HG02678 (cell line): ENCODE data around the gene NEAT1.
"Not testable (repeated sequence)": the region's sequence is repeated elsewhere in the genome, so short reads cannot be mapped to it uniquely, and the experiment has no call there.

ENCODE experiments used
- ATAC-seq: cut with Tn5 transposase; IDR thresholded peaks from one replicate; pipeline ENCODE4 v1.9.1; 2021; ENCODE audit warnings: mild to moderate bottlenecking, moderate library complexity; ENCODE audit not compliant: unreplicated experiment

NEAT1 gene

DNA sequence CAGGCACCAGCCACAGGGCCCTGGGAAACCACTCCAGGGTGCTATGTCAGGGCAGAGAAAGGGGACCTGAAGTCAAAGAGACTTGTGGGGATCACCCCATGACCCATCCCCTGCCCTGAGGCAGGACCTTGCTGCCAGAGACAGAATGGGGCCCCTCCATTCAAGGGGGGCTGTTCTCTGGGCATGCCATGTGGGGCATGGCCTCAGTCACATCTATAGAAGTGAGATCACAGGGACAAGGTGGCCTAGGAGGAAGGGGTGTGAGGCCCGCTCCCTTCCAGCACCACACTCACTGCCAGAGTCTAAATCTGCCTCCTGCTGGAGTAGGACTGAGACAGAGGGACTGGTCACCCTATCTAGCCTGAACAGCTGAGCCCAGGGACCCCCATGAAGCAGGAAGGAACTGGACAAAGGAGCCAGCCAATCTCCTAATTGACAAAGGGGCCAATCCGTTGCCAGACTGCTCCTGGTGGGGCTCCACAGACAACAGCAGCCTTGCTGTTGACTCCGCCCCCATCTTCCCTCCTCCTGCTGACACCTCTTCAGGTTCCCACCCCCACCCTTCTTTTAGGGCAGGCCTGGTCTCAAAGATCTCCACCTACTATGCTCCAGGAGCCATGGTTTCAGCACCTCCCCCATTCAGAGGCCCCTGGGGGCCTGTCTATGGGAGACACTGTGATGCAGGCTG is 26.0 kb downstream of the NEAT1 start:
- ATAC-seq: no peak

DNA sequence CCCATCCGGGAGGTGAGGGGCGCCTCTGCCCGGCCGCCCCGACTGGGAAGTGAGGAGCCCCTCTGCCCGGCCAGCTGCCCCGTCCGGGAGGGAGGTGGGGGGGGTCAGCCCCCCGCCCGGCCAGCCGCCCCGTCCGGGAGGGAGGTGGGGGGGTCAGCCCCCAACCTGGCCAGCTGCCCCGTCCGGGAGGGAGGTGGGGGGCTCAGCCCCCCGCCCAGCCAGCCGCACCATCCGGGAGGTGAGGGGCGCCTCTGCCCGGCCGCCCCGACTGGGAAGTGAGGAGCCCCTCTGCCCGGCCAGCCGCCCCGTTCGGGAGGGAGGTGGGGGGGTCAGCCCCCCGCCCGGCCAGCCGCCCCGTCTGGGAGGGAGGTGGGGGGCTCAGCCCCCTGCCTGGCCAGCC is 28.7 kb downstream of the NEAT1 start:
- not testable (repeated sequence) for ATAC-seq

DNA sequence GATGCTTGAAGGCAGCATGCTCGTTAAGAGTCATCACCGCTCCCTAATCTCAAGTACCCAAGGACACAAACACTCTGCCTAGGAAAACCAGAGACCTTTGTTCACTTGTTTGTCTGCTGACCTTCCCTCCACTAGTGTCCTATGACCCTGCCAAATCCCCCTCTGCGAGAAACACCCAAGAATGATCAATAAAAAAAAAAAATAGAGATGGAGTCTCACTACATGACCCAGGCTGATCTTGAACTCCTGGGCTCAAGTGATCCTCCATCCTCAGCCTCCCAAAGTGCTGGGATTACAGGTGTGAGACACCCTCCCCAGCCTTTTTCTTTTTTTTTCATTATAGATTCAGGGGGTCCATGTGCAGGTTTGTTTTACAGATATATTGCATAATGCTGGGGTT is 29.7 kb downstream of the NEAT1 start:
- not testable (repeated sequence) for ATAC-seq

DNA sequence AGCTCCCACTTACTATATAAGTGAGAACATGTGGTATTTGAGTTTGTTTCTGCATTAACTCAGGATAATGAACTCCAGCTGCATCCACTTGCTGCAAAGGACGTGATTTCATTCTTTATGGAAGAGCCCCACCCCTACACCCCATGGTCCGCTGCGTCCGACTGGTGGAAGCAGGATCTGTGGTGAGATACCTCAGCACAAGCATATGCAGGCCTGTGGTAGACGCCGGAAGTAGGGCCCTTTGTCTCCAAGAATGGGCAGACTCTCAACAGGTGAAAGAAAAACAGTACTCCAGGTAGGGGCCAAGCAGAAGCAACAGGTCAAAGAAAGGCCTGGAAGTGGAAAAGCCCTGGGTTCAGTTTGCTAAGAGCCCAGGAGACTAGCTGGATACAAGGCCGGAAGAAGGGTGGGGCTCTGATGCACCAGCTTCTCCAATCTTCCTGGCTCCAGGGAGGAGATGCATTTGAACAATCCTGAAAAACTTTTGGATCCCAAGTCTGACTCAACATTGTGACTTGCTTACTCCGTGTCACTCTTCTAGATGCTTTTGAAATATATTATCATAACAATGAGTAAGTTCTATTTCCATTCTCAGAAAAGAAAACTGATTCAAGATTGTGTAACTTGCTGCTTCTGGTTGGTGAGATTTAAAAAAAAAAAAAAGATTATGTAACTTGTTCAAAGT is 30.4 kb downstream of the NEAT1 start:
- no peak for ATAC-seq

DNA sequence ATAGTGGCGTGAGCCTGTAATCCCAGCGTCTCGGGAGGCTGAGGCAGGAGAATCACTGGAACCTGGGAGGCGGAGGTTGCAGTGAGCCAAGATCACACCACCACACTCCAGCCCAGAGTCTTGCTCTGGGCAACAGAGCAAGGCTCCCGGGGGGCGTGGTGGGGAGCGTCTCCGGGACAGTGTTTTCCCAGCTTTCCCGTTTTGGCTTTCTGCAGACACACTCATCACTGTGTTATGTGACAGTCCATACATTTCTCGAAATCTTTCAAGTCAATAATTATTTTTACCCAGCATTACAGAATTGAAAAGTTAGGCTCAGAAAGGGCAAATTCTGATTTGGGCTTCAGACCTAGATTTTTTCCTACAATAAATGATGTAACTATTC is 31.7 kb downstream of the NEAT1 start:
- ATAC-seq: no peak

DNA sequence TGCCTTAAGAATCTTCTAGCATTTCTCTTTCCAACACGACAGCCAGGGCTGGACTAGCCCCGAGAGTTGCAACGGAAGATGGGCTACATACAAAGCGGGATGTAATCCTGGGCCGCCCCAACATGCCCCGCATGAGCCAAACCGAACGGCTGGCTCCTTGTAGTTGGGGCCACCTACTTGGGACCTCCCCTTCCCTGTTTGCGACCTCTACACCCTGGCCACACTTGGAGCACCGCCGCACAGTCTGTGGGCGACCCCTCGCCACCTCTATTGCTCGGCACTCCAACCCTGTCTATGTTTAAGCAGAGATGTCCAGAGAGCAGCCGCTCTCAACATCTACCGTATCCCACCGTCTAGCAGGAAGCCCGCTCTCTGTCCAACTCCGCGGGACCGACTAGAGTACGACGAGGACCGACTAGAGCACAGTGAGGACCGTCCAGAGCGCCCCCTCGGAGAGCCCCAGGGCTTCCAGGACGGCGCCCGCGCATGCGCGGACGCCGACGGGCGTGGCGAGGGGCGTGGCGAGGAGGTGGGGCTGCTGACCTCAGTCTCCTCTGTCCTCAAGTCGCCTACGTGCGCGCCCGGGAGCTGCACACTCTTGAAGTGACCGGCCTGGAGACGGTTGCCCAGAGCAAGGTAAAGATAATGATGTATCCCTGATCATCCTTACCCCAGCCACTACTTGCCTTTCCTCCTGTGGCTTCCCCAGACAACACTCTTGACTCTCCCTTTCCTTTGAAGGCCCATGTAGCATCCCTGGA is 32.3 kb downstream of the NEAT1 start:
- peak; percentile 94 for ATAC-seq

DNA sequence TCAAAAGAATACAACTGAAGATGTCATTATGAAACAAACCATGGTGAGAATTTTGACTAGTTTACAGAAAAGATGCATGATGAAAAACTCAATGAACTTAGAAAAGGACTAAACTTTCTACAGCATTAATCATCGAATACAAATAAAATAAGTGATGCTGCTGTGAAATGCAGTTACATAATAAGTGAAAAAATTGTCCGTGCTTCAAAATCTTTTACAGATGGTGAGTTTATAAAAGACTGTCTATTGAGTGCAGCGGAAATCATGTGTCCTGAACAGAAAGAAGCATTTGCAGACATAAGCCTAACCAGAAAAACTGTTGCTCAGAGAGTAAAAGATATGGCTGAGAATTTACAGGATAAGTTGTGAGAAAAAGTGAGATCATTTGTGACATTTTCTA is 33.8 kb downstream of the NEAT1 start:
- no peak for ATAC-seq

DNA sequence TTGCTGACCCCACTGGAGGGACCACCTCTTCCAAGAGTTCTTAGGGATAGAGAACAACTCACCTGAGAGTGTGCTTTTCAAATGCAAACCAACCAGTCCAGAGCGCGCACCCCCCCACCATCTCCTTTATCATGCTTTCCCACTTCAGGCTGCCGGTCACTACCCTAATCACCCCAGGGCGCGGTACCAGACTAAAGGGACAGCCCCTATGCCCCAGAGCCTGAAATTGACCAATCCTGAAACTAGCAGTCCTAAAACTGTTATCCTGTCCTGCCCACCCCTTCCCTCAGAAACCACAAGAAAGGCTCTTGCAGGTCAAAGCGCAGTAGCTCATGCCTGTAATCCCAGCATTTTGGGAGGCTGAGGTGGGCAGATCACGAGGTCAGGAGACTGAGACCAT is 37.0 kb downstream of the NEAT1 start:
- no peak for ATAC-seq

DNA sequence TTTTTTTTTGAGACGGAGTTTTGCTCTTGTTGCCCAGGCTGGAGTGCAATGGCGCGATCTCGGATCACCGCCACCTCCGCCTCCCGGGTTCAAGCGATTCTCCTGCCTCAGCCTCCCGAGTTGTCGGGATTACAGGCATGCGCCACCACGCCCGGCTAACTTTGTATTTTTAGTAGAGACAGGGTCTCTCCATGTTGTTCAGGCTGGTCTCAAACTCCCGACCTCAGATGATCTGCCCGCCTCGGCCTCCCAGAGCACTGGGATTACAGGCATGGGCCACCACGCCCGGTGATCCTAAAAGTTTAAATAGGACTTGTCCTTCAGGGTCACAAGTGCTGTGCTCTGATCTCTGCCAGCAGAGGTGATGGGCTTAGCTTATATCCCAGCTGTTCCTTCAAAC is 42.9 kb downstream of the NEAT1 start:
- ATAC-seq: not testable (repeated sequence)

DNA sequence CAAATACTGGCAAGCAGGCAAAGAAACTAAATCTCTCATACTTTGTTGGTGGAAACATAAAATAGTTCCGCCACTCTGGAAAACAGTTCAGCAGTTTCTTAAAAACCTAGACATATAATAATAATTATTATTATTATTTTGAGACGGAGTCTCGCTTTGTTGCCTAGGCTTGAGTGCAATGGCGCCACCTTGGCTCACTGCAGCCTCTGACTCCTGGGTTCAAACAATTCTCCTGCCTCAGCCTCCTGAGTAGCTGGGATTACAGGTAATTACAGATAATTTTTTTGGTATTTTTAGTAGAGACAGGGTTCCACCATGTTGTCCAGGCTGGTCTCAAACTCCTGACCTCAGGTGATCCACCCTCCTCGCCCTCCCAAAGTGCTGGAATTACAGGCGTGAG is 44.7 kb downstream of the NEAT1 start:
- not testable (repeated sequence) for ATAC-seq

DNA sequence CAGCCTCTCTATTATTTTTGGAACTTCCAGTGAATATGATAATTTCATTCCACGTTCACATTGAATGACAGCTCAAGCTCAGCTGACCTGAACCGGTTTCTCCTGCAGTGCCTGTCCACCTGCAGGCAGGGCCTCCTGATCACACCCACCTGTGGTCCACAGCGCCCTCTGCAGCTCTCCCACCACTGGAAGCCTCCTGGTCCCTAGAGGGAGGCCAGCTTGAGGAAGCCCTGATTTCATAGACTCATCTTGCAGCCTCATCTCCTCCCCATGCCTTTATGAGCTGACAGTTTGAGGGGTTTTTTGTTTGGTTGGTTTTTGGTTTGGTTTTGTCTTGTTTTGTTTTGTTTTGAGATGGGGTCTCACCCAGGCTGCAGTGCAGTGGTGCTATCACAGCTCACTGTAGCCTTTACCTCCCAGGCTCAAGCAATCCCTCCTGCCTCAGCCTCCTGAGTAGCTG is 46.3 kb downstream of the NEAT1 start:
- ATAC-seq: no peak

DNA sequence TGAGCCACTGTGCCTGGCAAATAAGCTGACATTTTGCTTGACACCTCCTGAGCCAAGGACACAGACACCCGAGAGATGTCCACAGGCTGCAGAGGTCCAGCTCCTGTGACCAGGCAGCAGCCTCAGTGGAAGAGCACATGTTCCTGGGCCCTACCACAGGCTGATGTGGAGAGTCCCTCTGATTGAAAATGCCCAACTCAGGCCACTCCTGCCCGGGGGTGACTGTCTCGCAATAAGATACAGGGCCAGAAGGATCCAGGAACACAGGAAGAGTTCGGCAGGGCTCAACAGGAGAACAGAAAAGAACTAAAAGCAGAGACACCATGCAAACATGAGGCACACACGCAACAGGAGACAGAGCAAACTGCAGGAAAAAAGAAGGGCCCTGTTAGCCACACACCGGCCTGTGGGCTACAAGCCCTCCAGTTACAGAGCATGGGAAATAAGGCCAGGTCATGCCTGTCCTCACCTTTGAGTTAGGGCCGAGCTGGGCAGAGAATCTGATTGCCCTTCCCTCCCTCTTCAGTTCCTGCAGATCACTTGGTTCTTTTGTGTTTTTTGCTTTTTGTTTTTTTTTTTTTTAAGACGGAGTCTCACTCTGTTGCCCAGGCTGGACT is 47.9 kb downstream of the NEAT1 start:
- no peak for ATAC-seq

DNA sequence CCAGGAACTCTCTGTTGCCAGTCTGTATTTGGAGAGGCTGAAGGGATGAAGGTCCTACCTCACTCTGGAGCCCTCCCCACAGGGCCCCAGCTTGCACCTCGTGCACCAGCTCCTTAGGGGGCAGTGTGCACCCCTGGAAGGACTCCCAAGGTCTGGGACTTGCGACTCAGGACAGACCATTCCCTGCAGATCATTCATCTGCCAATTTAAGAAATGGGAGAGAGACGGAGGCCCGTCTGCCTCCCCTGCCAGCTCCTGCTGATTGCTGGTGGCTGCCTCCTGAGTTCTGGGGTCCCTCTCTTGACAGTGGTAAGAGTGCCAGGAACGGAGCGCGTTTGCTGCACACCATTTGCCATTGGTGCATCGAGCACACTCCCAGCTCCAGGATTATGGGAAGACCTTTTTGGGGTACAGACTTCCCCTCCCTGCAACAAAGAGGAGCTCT is 48.9 kb downstream of the NEAT1 start:
- ATAC-seq: no peak

DNA sequence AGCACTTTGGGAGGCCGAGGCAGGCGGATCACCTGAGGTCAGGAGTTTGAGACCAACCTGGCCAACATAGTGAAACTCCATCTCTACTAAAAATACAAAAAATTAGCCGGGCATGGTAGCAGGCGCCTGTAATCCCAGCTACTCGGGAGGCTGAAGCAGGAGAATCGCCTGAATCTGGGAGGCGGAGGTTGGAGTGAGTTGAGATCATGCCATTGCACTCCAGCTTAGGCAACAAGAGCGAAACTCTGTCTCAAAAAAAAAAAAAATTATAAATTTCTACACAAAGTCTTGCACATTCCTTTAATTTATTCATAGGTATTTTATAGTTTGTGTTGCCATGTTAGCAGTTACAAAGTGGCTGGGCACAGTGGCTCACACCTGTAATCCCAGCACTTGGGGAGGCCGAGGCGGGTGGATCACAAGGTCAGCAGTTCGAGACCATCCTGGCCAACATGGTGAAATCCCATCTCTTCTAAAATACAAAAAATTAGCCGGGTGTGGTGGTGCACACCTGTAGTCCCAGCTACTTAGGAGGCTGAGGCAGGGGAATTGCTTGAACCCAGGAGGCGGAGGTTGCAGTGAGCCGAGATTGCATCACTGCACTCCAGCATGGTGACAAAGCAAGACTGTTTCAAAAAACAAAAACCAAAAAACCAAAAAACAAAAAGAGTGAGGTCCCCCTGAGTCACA is 50.1 kb downstream of the NEAT1 start:
- ATAC-seq: not testable (repeated sequence)

DNA sequence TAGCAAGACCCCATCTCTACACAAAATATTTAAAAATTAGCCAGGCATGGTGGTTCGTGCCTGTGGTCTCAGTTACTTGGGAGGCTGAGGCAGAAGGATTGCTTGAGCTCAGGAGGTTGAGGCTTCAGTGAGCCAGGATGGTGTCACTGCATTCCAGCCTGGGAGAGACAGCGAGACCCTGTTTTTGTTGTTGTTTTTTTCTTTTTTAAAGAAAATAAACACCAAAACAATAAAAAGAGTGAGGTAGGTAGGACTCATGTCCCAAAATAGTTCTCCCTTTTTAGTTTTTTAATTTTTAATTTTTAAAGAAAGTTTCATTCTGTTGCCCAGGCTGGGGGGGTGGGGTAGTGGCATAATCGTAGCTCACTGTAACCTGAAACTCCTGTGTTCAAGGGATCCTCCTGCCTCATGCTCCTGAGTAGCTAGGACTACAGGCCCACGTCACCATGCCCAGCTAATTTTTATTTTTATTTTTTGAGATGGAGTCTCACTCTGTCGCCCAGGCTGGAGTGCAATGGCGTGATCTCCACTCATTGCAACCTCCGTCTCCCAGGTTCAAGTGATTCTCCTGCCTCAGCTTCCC is 50.8 kb downstream of the NEAT1 start:
- no peak for ATAC-seq

DNA sequence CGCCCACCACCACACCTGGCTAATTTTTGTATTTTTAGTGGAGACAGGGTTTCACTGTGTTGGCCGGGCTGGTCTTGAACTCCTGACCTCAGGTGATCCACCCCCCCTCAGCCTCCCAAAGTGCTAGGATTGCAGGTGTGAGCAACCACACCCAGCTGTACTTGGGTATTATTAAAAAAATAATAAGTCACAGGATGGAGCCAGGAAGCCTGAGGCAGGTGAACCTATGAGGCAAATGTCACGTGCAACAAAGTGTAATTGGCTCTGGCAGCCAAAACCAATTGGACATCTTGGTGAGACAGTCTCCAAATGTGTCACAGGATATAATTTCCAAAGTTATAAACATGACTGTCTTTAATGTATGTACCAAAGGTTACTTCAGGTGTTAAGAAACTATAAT is 52.3 kb downstream of the NEAT1 start:
- ATAC-seq: no peak

DNA sequence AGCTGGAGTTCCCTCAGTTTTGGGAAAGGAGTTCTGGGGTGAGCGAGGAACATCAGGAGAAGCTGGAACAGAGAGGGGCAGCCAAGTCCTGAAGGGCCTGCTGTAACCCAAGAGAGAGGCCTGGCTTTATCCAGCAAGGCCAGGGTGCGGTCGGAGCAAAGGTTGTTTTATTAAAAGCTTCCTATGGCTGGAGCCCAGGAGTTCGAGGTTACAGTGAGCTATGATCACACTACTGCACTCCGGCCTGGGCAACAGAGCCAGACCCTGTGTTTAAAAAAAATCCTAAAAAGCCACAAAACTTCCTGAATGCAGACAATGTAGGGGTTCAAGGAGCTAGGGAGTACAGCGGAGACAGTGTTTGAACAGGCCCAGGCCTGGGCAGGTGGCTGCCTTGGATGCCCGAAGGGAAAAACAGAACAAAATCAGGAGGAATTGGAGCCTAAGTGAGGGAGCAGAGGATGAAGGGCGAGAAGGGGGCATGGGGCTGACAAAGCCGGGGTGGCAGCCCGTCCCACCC is 54.1 kb downstream of the NEAT1 start:
- ATAC-seq: no peak

DNA sequence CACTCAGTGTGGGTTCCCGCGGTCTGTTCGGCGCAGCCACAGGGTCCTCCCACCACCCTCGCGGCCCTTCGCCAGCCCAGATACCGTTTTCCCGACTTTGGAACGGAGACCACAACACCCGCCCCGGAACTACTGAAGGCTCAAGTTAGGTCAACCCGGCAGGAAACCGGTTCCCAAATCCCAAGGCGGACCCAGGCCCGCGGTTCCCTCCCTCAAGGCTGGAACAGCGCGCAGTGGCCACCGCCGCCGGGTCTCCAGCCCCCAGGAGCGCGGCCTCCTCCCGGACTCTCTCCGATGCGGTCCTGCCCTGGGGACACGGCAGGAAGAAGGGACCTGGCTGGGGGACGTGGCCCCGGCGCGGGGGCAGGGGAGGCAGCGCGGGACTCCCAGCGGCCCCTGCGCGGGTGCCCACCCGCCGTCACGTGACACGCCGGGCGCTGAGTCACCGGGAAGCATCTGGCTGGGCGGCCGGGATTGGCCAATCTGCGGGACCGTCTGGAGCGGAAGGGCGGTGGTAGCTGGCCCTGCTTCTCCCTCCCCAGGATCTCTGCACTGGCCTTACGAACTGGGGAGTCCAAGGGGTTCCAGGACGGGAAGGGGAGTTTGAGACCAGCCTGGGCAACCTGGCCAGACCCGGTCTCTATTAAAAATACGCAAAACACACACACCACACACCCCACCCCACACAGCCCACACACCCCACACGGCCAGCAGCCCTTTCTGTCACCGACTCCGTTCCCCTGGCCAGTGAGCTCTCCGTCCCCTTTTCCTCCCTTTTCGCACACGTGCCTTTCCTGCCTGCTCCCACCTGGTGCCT is 54.8 kb downstream of the NEAT1 start:
- peak; percentile 85 for ATAC-seq
